HepG2 (cell line): ENCODE measurements around the gene RPS2. TPM values are rescaled to one million over a fixed set of nuclear protein-coding genes. Genes with fewer than 3 reads are reported as not detected.
A peak's percentile ranks its signal among the peaks of the same experiment; 100 is the strongest.

Experiments used
- FOSL2 ChIP-seq: sonication (generic); formaldehyde crosslinking; IDR thresholded peaks from 2 replicates; pipeline ENCODE4 v1.4.0; 2020; ENCODE audit warnings: missing genetic modification reagents
- GABPB1 ChIP-seq: IDR thresholded peaks from 2 replicates; pipeline ENCODE4 v1.6.1; 2016; ENCODE audit warnings: mild to moderate bottlenecking, missing genetic modification reagents, moderate library complexity, missing compliant biosample characterization
- GLI4 ChIP-seq: sonication (generic); formaldehyde crosslinking; IDR thresholded peaks from 2 replicates; pipeline ENCODE4 v1.5.1; 2020; ENCODE audit warnings: missing genetic modification reagents, mild to moderate bottlenecking, moderate library complexity, borderline replicate concordance
- GPBP1L1 ChIP-seq: sonication (generic); formaldehyde crosslinking; IDR thresholded peaks from 2 replicates; pipeline ENCODE4 v1.5.0; 2020; ENCODE audit warnings: mild to moderate bottlenecking, missing genetic modification reagents
- HOXA7 ChIP-seq: sonication (generic); formaldehyde crosslinking; IDR thresholded peaks from 2 replicates; pipeline ENCODE4 v1.8.1; 2022; ENCODE audit warnings: mild to moderate bottlenecking, missing genetic modification reagents, moderate library complexity
- MTA1 ChIP-seq: sonication (generic); formaldehyde crosslinking; IDR thresholded peaks from 2 replicates; pipeline ENCODE4 v1.4.0; 2020; ENCODE audit warnings: missing genetic modification reagents, mild to moderate bottlenecking, borderline replicate concordance
- RFX5 ChIP-seq: IDR thresholded peaks from 2 replicates; pipeline ENCODE4 v1.6.1; 2011; ENCODE audit warnings: low read depth, low read length, improper control_type of control experiment
- SP140L ChIP-seq: sonication (generic); formaldehyde crosslinking; IDR thresholded peaks from 2 replicates; pipeline ENCODE4 v1.4.0; 2020; ENCODE audit warnings: missing genetic modification reagents, borderline replicate concordance
- SRF ChIP-seq: IDR thresholded peaks from 2 replicates; pipeline ENCODE4 v1.6.1; 2011; ENCODE audit warnings: mild to moderate bottlenecking, low read depth, low read length, moderate library complexity
- SRSF4 ChIP-seq: fragments of 200-400 bp; formaldehyde crosslinking; IDR thresholded peaks from one replicate; pipeline ENCODE4 v1.6.1; 2018; ENCODE audit warnings: mild to moderate bottlenecking, low read depth, low read length, moderate library complexity; ENCODE audit not compliant: poor library complexity, severe bottlenecking
- ZEB1 ChIP-seq: IDR thresholded peaks from 2 replicates; pipeline ENCODE4 v1.6.1; 2012; ENCODE audit warnings: mild to moderate bottlenecking, low read depth, inconsistent platforms; ENCODE audit not compliant: insufficient replicate concordance
- ZFYVE20 ChIP-seq: sonication (generic); formaldehyde crosslinking; IDR thresholded peaks from 2 replicates; pipeline ENCODE4 v1.8.0; 2023; ENCODE audit warnings: low read depth, mild to moderate bottlenecking, moderate library complexity, missing genetic modification reagents, borderline replicate concordance
- ZGPAT ChIP-seq: IDR thresholded peaks from 2 replicates; pipeline ENCODE4 v1.6.1; 2016; ENCODE audit warnings: mild to moderate bottlenecking
- ZNF12 ChIP-seq: sonication (generic); formaldehyde crosslinking; IDR thresholded peaks from 2 replicates; pipeline ENCODE4 v1.5.0; 2020; ENCODE audit warnings: missing genetic modification reagents
- ZNF34 ChIP-seq: sonication (generic); formaldehyde crosslinking; IDR thresholded peaks from 2 replicates; pipeline ENCODE4 v1.4.0; 2020; ENCODE audit warnings: mild to moderate bottlenecking, missing genetic modification reagents, borderline replicate concordance
- ZNF446 ChIP-seq: sonication (generic); formaldehyde crosslinking; IDR thresholded peaks from 2 replicates; pipeline ENCODE4 v1.5.0; 2020; ENCODE audit warnings: mild to moderate bottlenecking, missing genetic modification reagents
- ZNF512 ChIP-seq: sonication (generic); formaldehyde crosslinking; IDR thresholded peaks from 2 replicates; pipeline ENCODE4 v1.4.0; 2020; ENCODE audit warnings: mild to moderate bottlenecking, missing genetic modification reagents
- ZNF562 ChIP-seq: sonication (generic); formaldehyde crosslinking; IDR thresholded peaks from 2 replicates; pipeline ENCODE4 v1.8.0; 2022; ENCODE audit warnings: missing genetic modification reagents, borderline replicate concordance
- ZNF577 ChIP-seq: sonication (generic); formaldehyde crosslinking; IDR thresholded peaks from 2 replicates; pipeline ENCODE4 v1.4.0; 2020; ENCODE audit warnings: mild to moderate bottlenecking, low read depth, missing genetic modification reagents, borderline replicate concordance
- ZNF740 ChIP-seq: sonication (generic); formaldehyde crosslinking; IDR thresholded peaks from 2 replicates; pipeline ENCODE4 v1.4.0; 2020; ENCODE audit warnings: missing genetic modification reagents
- ZNF766 ChIP-seq: sonication (generic); formaldehyde crosslinking; IDR thresholded peaks from 2 replicates; pipeline ENCODE4 v1.5.0; 2020; ENCODE audit warnings: missing genetic modification reagents, borderline replicate concordance
- ZNF788 ChIP-seq: sonication (generic); formaldehyde crosslinking; IDR thresholded peaks from 2 replicates; pipeline ENCODE4 v1.5.0; 2020; ENCODE audit warnings: mild to moderate bottlenecking, missing genetic modification reagents, borderline replicate concordance
- ZNF792 ChIP-seq: IDR thresholded peaks from 2 replicates; pipeline ENCODE4 v1.6.1; 2016
- ZSCAN5A ChIP-seq: sonication (generic); formaldehyde crosslinking; IDR thresholded peaks from 2 replicates; pipeline ENCODE4 v1.8.0; 2022; ENCODE audit warnings: mild to moderate bottlenecking, missing genetic modification reagents, borderline replicate concordance
- polyA plus RNA-seq, 8 experiments: library from polyadenylated mRNA; depleted of rRNA in 3 of 8; stranded (reverse) in 7 of 8; unstranded in 1 of 8; fragments of >200 nt; fragmentation: Illumina TruSeq in 4 of 8; extraction: Trizol in 4 of 8; gene quantifications; 2 replicates each; pipeline versions ENCODE4 v1.2.1 to v1.2.3, GENCODE V29; 2011 to 2016; ENCODE audit warnings: low read depth in 4 of 8, missing spikeins in 1 of 8, mixed read lengths in 1 of 8; ENCODE audit not compliant: insufficient read depth in 1 of 8
- total RNA-seq, 5 experiments: library from RNA; depleted of rRNA; stranded (reverse); fragments of >200 nt; fragmentation: Illumina TruSeq; extraction: Trizol; gene quantifications; 2 replicates each; pipeline ENCODE4 v1.2.3, GENCODE V29; 2016; ENCODE audit warnings: low read depth in 1 of 5

RPS2 gene
- total and polyA plus RNA-seq, 2 of the 13 experiments (the other 11 are each of a cell fraction or from before 2014, with no cell fraction given): 1,908 to 4,514 TPM

GRCh38 chr16:1990351-1991134 lies 25.9 kb upstream of the RPS2 start (continued):
- TF ChIP-seq RFX5 (no peak), ZNF12 (no peak), ZGPAT (CRISPR knock-in tag) (0 out of 2 replicates have a peak, but pooled peaks have one; percentile 18), GLI4 (CRISPR knock-in tag) (no peak; the same call in 1 of the 2 replicates), ZNF577 (no peak), GABPB1 (CRISPR knock-in tag) (peak; percentile 59; the same call in 1 of the 2 replicates), MTA1 (no peak), ZSCAN5A (no peak), SP140L (CRISPR knock-in tag) (no peak), ZNF766 (no peak), ZFYVE20 (no peak), ZNF788 (CRISPR knock-in tag) (no peak), ZEB1 (no peak), FOSL2 (CRISPR knock-in tag) (peak; percentile 34; the same call in 1 of the 2 replicates), ZNF512 (no peak), SRSF4 (no peak), ZNF562 (CRISPR knock-in tag) (no peak), ZNF792 (peak; percentile 49; the same call in 1 of the 2 replicates), ZNF446 (CRISPR knock-in tag) (no peak), HOXA7 (no peak), GPBP1L1 (CRISPR knock-in tag) (no peak), SRF (no peak), ZNF740 (CRISPR knock-in tag) (no peak), ZNF34 (no peak)
